Keratinocyte (primary cell): ENCODE results near the gene TNFRSF14. TPM values are rescaled to one million over a fixed set of nuclear protein-coding genes. Genes with fewer than 3 reads are reported as not detected.

Experiments
- DNase-seq: peaks from one replicate; pipeline ENCODE4 v3.0.0-alpha.2; 2011; ENCODE audit warnings: low read depth, missing footprints, low spot score
- FAIRE-seq: peaks from 2 replicates; lab custom pipeline; 2011; peaks lifted over from hg19 to GRCh38; lab: Jason Lieb, UNC
- H2AFZ ChIP-seq: 2 replicates; pipeline ENCODE4 v1.6.0; 2012; ENCODE audit warnings: low read length, control low read depth, inconsistent platforms; ENCODE audit not compliant: control insufficient read depth
- H3K27ac ChIP-seq: 2 replicates; pipeline ENCODE4 v1.5.1; 2011; ENCODE audit warnings: low read length; ENCODE audit not compliant: control insufficient read depth, insufficient read depth
- H3K27me3 ChIP-seq: 3 replicates; pipeline ENCODE4 v1.6.0; 2011; ENCODE audit warnings: low read length; ENCODE audit not compliant: control insufficient read depth, insufficient read depth; ENCODE audit errors: extremely low read depth
- H3K36me3 ChIP-seq, 2 experiments: 2 replicates in 1 of 2; 3 replicates in 1 of 2; pipeline ENCODE4 v1.5.1; 2011; ENCODE audit warnings: low read length in 2 of 2, mild to moderate bottlenecking in 1 of 2; ENCODE audit not compliant: control insufficient read depth in 2 of 2, insufficient read depth in 2 of 2; ENCODE audit errors: extremely low read depth in 1 of 2
- H3K4me1 ChIP-seq: 3 replicates; pipeline ENCODE4 v1.5.1; 2011; ENCODE audit warnings: low read length; ENCODE audit not compliant: control insufficient read depth, insufficient read depth; ENCODE audit errors: extremely low read depth
- H3K4me2 ChIP-seq: 3 replicates; pipeline ENCODE4 v1.6.0; 2011; ENCODE audit warnings: low read depth, low read length; ENCODE audit not compliant: control insufficient read depth, insufficient read depth; ENCODE audit errors: extremely low read depth
- H3K4me3 ChIP-seq, 3 experiments: fragments of 200-600 bp in 1 of 3; sonication (generic) in 1 of 3; 2 replicates in 2 of 3; 3 replicates in 1 of 3; pipeline ENCODE4 v1.5.1; 2011 to 2016; ENCODE audit warnings: low read length in 3 of 3, mild to moderate bottlenecking in 3 of 3, control low read depth in 2 of 3, inconsistent platforms in 1 of 3, low read depth in 1 of 3, mixed read lengths in 1 of 3, mixed run types in 1 of 3, moderate library complexity in 1 of 3; ENCODE audit not compliant: control insufficient read depth in 2 of 3, insufficient read depth in 2 of 3; ENCODE audit errors: extremely low read depth in 1 of 3
- H3K79me2 ChIP-seq: 2 replicates; pipeline ENCODE4 v1.6.0; 2012; ENCODE audit warnings: low read length; ENCODE audit not compliant: control insufficient read depth, insufficient read depth
- H3K9ac ChIP-seq: 3 replicates; pipeline ENCODE4 v1.6.0; 2011; ENCODE audit warnings: low read length; ENCODE audit not compliant: control insufficient read depth, insufficient read depth; ENCODE audit errors: extremely low read depth
- H3K9me1 ChIP-seq: 3 replicates; pipeline ENCODE4 v1.6.0; 2011; ENCODE audit warnings: low read length; ENCODE audit not compliant: control insufficient read depth, insufficient read depth; ENCODE audit errors: extremely low read depth
- H3K9me3 ChIP-seq: 2 replicates; pipeline ENCODE4 v1.5.1; 2012; ENCODE audit warnings: low read depth, low read length; ENCODE audit not compliant: control insufficient read depth
- H4K20me1 ChIP-seq: 3 replicates; pipeline ENCODE4 v1.6.0; 2011; ENCODE audit warnings: low read length; ENCODE audit not compliant: control insufficient read depth, insufficient read depth; ENCODE audit errors: extremely low read depth
- EZH2 ChIP-seq: IDR thresholded peaks from one replicate; pipeline ENCODE4 v1.6.1; 2012; ENCODE audit warnings: inconsistent platforms, mild to moderate bottlenecking, low read length, moderate library complexity
- dilution Hi-C: fragments of 300-500 bp; cut with MboI; formaldehyde crosslinking; loops from one replicate; pipeline ENCODE4 v1.7.0; 2020; ENCODE audit warnings: low sequenced_read_pairs; ENCODE audit not compliant: extremely low pct_ligation_motif_present
- polyA plus RNA-seq, 5 experiments: library from polyadenylated mRNA; depleted of rRNA in 3 of 5; stranded (reverse) in 3 of 5; stranded (forward) in 1 of 5; unstranded in 1 of 5; fragments of >200 nt; gene quantifications; 1 replicate in 1 of 5; 2 replicates in 3 of 5; 3 replicates in 1 of 5; pipeline versions ENCODE4 v1.2.1 to v1.2.3, GENCODE V29; 2011 to 2012; ENCODE audit warnings: missing spikeins in 2 of 5, low read depth in 1 of 5, low replicate concordance in 1 of 5
- TF ChIP-seq, protein P1 (sequence below), 3 experiments: IDR thresholded peaks in 1 of 3; conservative IDR thresholded peaks in 1 of 3; optimal IDR thresholded peaks in 1 of 3; 2 replicates in 2 of 3; 3 replicates in 1 of 3; pipeline versions ENCODE3 to v1.5.1; 2011; ENCODE audit warnings: low read length in 3 of 3, mild to moderate bottlenecking in 3 of 3, moderate library complexity in 2 of 3, control low read depth in 1 of 3, inconsistent platforms in 1 of 3; ENCODE audit not compliant: insufficient read depth in 2 of 3; ENCODE audit errors: extremely low read depth in 1 of 3

TNFRSF14 gene
- polyA plus RNA-seq, 1 donor (not counting 4 experiments of a cell fraction or from before 2014, with no cell fraction given), result 5.2 TPM

DNA sequence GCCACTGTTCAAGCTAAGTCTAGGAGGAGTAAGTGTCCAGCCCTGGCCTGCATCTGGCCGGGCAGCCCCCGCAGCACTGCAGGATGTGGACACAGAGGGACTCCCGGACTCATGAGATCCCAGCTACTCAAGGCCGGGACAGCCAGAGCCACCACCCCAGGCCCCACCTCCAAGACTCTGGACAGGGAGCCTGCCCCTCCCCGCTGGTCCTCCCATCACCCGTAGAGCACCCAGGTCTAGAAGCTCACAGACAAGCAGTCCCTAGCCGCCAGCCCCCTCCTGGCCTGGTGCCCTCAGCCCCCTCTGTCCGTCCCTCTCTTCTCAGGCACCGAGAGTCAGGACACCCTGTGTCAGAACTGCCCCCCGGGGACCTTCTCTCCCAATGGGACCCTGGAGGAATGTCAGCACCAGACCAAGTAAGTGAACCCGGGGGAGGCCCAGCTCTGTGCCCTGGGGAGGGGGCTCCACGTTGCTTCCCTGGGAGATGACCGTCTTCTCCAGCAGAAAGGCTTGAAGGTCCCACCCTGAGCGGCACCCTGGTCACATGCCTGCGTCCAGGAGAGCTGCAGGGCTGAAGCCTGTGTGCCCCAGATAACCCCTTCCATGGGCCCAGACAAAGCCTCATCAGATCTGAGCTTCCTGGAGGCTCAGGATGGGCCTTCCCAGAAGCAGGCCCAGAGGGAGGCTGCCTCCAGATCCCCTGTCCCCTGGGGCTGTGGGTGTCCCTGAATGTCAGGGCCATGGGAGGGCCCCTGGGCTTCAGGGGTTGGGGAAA is 4.3 kb downstream of the TNFRSF14 start:
- DNase-seq (no peak), FAIRE-seq (no peak)
- no peak overlapping the region for H2AFZ ChIP-seq
- no peak overlapping the region for H3K4me2 ChIP-seq
- H3K4me3 ChIP-seq, result no peak overlapping the region
- H3K36me3 ChIP-seq, result no peaks in the 10 kb centered on the region
- dilution Hi-C loops, result no loop called here
- peaks cover 13% of the 10 kb centered on the region for H3K27me3 ChIP-seq
- H4K20me1 ChIP-seq, result no peaks in the 10 kb centered on the region
- peaks cover 9% of the 10 kb centered on the region for H3K4me1 ChIP-seq
- no peak overlapping the region for H3K9ac ChIP-seq
- no peak for TF ChIP-seq EZH2
- TF ChIP-seq, protein P1, sequence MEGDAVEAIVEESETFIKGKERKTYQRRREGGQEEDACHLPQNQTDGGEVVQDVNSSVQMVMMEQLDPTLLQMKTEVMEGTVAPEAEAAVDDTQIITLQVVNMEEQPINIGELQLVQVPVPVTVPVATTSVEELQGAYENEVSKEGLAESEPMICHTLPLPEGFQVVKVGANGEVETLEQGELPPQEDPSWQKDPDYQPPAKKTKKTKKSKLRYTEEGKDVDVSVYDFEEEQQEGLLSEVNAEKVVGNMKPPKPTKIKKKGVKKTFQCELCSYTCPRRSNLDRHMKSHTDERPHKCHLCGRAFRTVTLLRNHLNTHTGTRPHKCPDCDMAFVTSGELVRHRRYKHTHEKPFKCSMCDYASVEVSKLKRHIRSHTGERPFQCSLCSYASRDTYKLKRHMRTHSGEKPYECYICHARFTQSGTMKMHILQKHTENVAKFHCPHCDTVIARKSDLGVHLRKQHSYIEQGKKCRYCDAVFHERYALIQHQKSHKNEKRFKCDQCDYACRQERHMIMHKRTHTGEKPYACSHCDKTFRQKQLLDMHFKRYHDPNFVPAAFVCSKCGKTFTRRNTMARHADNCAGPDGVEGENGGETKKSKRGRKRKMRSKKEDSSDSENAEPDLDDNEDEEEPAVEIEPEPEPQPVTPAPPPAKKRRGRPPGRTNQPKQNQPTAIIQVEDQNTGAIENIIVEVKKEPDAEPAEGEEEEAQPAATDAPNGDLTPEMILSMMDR (optimal IDR thresholded peaks at IDR 0.05 in 1 of 3, IDR thresholded peaks at IDR 0.05 in 1 of 3, conservative IDR thresholded peaks at IDR 0.05 in 1 of 3; ENCODE audit: extremely low read depth in 1 of 3, insufficient read depth in 2 of 3, low read length in 3 of 3), result no peak
- no peak overlapping the region for H3K27ac ChIP-seq
- H3K79me2 ChIP-seq, result no peaks in the 10 kb centered on the region
- no peaks in the 10 kb centered on the region for H3K9me1 ChIP-seq
- H3K9me3 ChIP-seq, result no peaks in the 10 kb centered on the region

DNA sequence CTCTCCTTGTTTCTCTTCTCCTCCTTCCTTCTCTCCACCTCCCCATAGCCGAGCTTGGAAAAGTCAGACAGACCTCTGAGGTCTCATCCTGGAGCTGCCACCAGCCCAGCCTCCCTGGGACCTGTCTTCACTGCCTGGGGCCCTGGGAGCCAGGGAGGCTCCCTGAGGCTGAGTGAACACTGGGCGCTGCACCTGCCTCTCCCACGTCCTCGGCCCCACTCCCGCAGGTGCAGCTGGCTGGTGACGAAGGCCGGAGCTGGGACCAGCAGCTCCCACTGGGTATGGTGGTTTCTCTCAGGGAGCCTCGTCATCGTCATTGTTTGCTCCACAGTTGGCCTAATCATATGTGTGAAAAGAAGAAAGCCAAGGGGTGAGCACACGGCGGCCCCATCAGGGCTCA is 5.3 kb downstream of the TNFRSF14 start:
- H3K9ac ChIP-seq, result no peak overlapping the region
- H3K27ac ChIP-seq, result no peak overlapping the region
- H2AFZ ChIP-seq, result no peak overlapping the region
- peaks cover 21% of the 10 kb centered on the region for H3K27me3 ChIP-seq
- no peak for FAIRE-seq
- H4K20me1 ChIP-seq, result no peaks in the 10 kb centered on the region
- dilution Hi-C loops, result no loop called here
- H3K9me3 ChIP-seq, result no peaks in the 10 kb centered on the region
- TF ChIP-seq, protein P1 (optimal IDR thresholded peaks at IDR 0.05 in 1 of 3, IDR thresholded peaks at IDR 0.05 in 1 of 3, conservative IDR thresholded peaks at IDR 0.05 in 1 of 3; ENCODE audit: extremely low read depth in 1 of 3, insufficient read depth in 2 of 3, low read length in 3 of 3), result no peak
- no peak for TF ChIP-seq EZH2
- H3K9me1 ChIP-seq, result no peaks in the 10 kb centered on the region
- H3K4me3 ChIP-seq, result no peak overlapping the region
- no peaks in the 10 kb centered on the region for H3K79me2 ChIP-seq
- no peaks in the 10 kb centered on the region for H3K36me3 ChIP-seq
- DNase-seq, result no peak
- H3K4me2 ChIP-seq, result no peak overlapping the region
- peaks cover 3% of the 10 kb centered on the region for H3K4me1 ChIP-seq
